Activated CD4-positive, alpha-beta T cell treated with anti-CD3 and anti-CD28 coated beads, Interleukin-2, amount 10 ng/mL, durations not matched to agents 24 days and 14 days (primary cell): ENCODE measurements around the gene RNU6-8. TPM values are rescaled to one million over a fixed set of nuclear protein-coding genes. Genes with fewer than 3 reads are reported as not detected.

Source experiments
- DNase-seq: peaks from one replicate; pipeline ENCODE4 v3.0.0; 2022
- H3K27ac Mint-ChIP-seq: one replicate; pipeline ENCODE4 v1.8.0; 2022; ENCODE audit warnings: mild to moderate bottlenecking, mixed read lengths
- H3K27me3 Mint-ChIP-seq: one replicate; pipeline ENCODE4 v1.8.0; 2022; ENCODE audit warnings: mixed read lengths
- H3K36me3 Mint-ChIP-seq: one replicate; pipeline ENCODE4 v1.8.0; 2022; ENCODE audit warnings: low read depth, mild to moderate bottlenecking, mixed read lengths
- H3K4me1 Mint-ChIP-seq: one replicate; pipeline ENCODE4 v1.8.0; 2021; ENCODE audit warnings: mixed read lengths
- H3K4me3 Mint-ChIP-seq: one replicate; pipeline ENCODE4 v1.8.0; 2022; ENCODE audit warnings: mild to moderate bottlenecking, moderate library complexity, mixed read lengths
- H3K9me3 Mint-ChIP-seq: one replicate; pipeline ENCODE4 v1.8.0; 2021; ENCODE audit warnings: mixed read lengths
- intact Hi-C: fragments of 100-400 bp; cut with micrococcal nuclease; formaldehyde crosslinking; loops from one replicate; pipeline ENCODE4 v1.15.1; 2023
- total RNA-seq: library from RNA; stranded (reverse); gene quantifications from 2 replicates; pipeline ENCODE4 v1.2.3, GENCODE V29; 2022

RNU6-8 gene
- total RNA-seq, 1 donor from 2014 or later, result not detected

GRCh38 chr14:32201193-32201815 is 1.8 kb downstream of the RNU6-8 start:
- peaks cover 34% of the 10 kb centered on the region for H3K4me1 Mint-ChIP-seq
- peak; percentile 94 for DNase-seq
- H3K9me3 Mint-ChIP-seq, result no peaks in the 10 kb centered on the region
- peaks cover 10% of the 10 kb centered on the region for H3K27me3 Mint-ChIP-seq
- H3K4me3 Mint-ChIP-seq, result peak overlapping the region; percentile 87
- H3K27ac Mint-ChIP-seq, result peak overlapping the region; percentile 68
- intact Hi-C loops, result loop anchor here (1.0 to 10.0 kb wide), 7 partner anchors 264 to 1647 kb away; partner anchors contain the start of genes DTD2, G2E3, HECTD1 and NPAS3
- no peaks in the 10 kb centered on the region for H3K36me3 Mint-ChIP-seq

GRCh38 chr14:32200368-32201192 is 2.5 kb downstream of the RNU6-8 start:
- H3K4me1 Mint-ChIP-seq, result peaks cover 32% of the 10 kb centered on the region
- H3K4me3 Mint-ChIP-seq, result peak overlapping the region; percentile 87
- H3K9me3 Mint-ChIP-seq, result no peaks in the 10 kb centered on the region
- H3K27me3 Mint-ChIP-seq, result peaks cover 10% of the 10 kb centered on the region
- H3K36me3 Mint-ChIP-seq, result no peaks in the 10 kb centered on the region
- intact Hi-C loops, result loop anchor here (1.0 to 10.0 kb wide), 7 partner anchors 263 to 1646 kb away; partner anchors contain the start of genes DTD2, G2E3, HECTD1 and NPAS3
- DNase-seq, result peak; percentile 56
- H3K27ac Mint-ChIP-seq, result peak overlapping the region; percentile 53

GRCh38 chr14:32197919-32198318 is 5.2 kb downstream of the RNU6-8 start:
- Mint-ChIP-seq H3K4me3 (no peak overlapping the region), H3K27me3 (peaks cover 4% of the 10 kb centered on the region), H3K4me1 (peaks cover 19% of the 10 kb centered on the region), H3K27ac (no peak overlapping the region), H3K9me3 (no peaks in the 10 kb centered on the region), H3K36me3 (no peaks in the 10 kb centered on the region)
- intact Hi-C loops, result no loop called here
- no peak for DNase-seq

- no peak for DNase-seq
- Mint-ChIP-seq H3K4me3 (no peak overlapping the region), H3K27ac (no peak overlapping the region), H3K27me3 (peaks cover 6% of the 10 kb centered on the region), H3K9me3 (no peaks in the 10 kb centered on the region), H3K4me1 (peaks cover 2% of the 10 kb centered on the region), H3K36me3 (no peaks in the 10 kb centered on the region)
- intact Hi-C loops, result no loop called here
Measured at GRCh38 chr14:32195636-32196035, 7.4 kb downstream of the RNU6-8 start.

- peaks cover 2% of the 10 kb centered on the region for H3K4me1 Mint-ChIP-seq
- H3K27ac Mint-ChIP-seq, result no peak overlapping the region
- H3K4me3 Mint-ChIP-seq, result no peak overlapping the region
- intact Hi-C loops, result no loop called here
- H3K36me3 Mint-ChIP-seq, result no peaks in the 10 kb centered on the region
- H3K27me3 Mint-ChIP-seq, result peaks cover 3% of the 10 kb centered on the region
- H3K9me3 Mint-ChIP-seq, result no peaks in the 10 kb centered on the region
- no peak for DNase-seq
Measured at GRCh38 chr14:32193532-32193931, 9.5 kb downstream of the RNU6-8 start.

GRCh38 chr14:32192712-32193373 is 10.2 kb downstream of the RNU6-8 start:
- no peaks in the 10 kb centered on the region for H3K9me3 Mint-ChIP-seq
- no peaks in the 10 kb centered on the region for H3K36me3 Mint-ChIP-seq
- H3K4me1 Mint-ChIP-seq, result peaks cover 2% of the 10 kb centered on the region
- intact Hi-C loops, result no loop called here
- DNase-seq, result no peak
- no peak overlapping the region for H3K4me3 Mint-ChIP-seq
- H3K27ac Mint-ChIP-seq, result no peak overlapping the region
- peaks cover 3% of the 10 kb centered on the region for H3K27me3 Mint-ChIP-seq

GRCh38 chr14:32190673-32191072 is 12.4 kb downstream of the RNU6-8 start:
- intact Hi-C loops, result no loop called here
- Mint-ChIP-seq H3K4me3 (no peak overlapping the region), H3K27me3 (peaks cover 2% of the 10 kb centered on the region), H3K4me1 (peaks cover 6% of the 10 kb centered on the region), H3K36me3 (no peaks in the 10 kb centered on the region), H3K9me3 (peaks cover 4% of the 10 kb centered on the region), H3K27ac (no peak overlapping the region)
- DNase-seq, result no peak

- Mint-ChIP-seq H3K27me3 (peaks cover 2% of the 10 kb centered on the region), H3K4me3 (no peak overlapping the region), H3K27ac (no peak overlapping the region), H3K4me1 (peaks cover 6% of the 10 kb centered on the region), H3K9me3 (peaks cover 4% of the 10 kb centered on the region), H3K36me3 (no peaks in the 10 kb centered on the region)
- no peak for DNase-seq
- intact Hi-C loops, result no loop called here
Measured at GRCh38 chr14:32189811-32190210, 13.3 kb downstream of the RNU6-8 start.

- intact Hi-C loops, result no loop called here
- Mint-ChIP-seq H3K4me1 (peaks cover 6% of the 10 kb centered on the region), H3K4me3 (no peak overlapping the region), H3K27me3 (no peaks in the 10 kb centered on the region), H3K36me3 (no peaks in the 10 kb centered on the region), H3K27ac (no peak overlapping the region), H3K9me3 (peaks cover 9% of the 10 kb centered on the region)
- DNase-seq, result no peak
Measured at GRCh38 chr14:32186248-32186647, 16.8 kb downstream of the RNU6-8 start.

- Mint-ChIP-seq H3K36me3 (no peaks in the 10 kb centered on the region), H3K4me1 (peaks cover 6% of the 10 kb centered on the region)
Measured at GRCh38 chr14:32185097-32185496, 18.0 kb downstream of the RNU6-8 start.

GRCh38 chr14:32183151-32184058 is 19.7 kb downstream of the RNU6-8 start:
- Mint-ChIP-seq H3K9me3 (peaks cover 17% of the 10 kb centered on the region), H3K4me1 (peaks cover 4% of the 10 kb centered on the region), H3K27ac (no peak overlapping the region), H3K4me3 (no peak overlapping the region), H3K36me3 (no peaks in the 10 kb centered on the region), H3K27me3 (peaks cover 14% of the 10 kb centered on the region)
- no peak for DNase-seq
- intact Hi-C loops, result no loop called here

More at GRCh38 chr14:32185097-32185496, 18.0 kb downstream of the RNU6-8 start:
- no peak for DNase-seq
- Mint-ChIP-seq H3K9me3 (peaks cover 9% of the 10 kb centered on the region), H3K27ac (no peak overlapping the region), H3K27me3 (peaks cover 9% of the 10 kb centered on the region), H3K4me3 (no peak overlapping the region)
- intact Hi-C loops, result no loop called here

- no peak for DNase-seq
- no peak overlapping the region for H3K27ac Mint-ChIP-seq
- no peaks in the 10 kb centered on the region for H3K9me3 Mint-ChIP-seq
- H3K36me3 Mint-ChIP-seq, result no peaks in the 10 kb centered on the region
- no peak overlapping the region for H3K4me3 Mint-ChIP-seq
- no peaks in the 10 kb centered on the region for H3K4me1 Mint-ChIP-seq
- intact Hi-C loops, result no loop called here
- peaks cover 12% of the 10 kb centered on the region for H3K27me3 Mint-ChIP-seq
Measured at GRCh38 chr14:32171469-32171868, 31.6 kb downstream of the RNU6-8 start.

- Mint-ChIP-seq H3K4me3 (no peak overlapping the region), H3K4me1 (no peaks in the 10 kb centered on the region), H3K9me3 (no peaks in the 10 kb centered on the region), H3K36me3 (no peaks in the 10 kb centered on the region), H3K27me3 (peaks cover 7% of the 10 kb centered on the region), H3K27ac (no peak overlapping the region)
- intact Hi-C loops, result no loop called here
- no peak for DNase-seq
Measured at GRCh38 chr14:32169191-32169590, 33.9 kb downstream of the RNU6-8 start.
